DND-41 (cell line): ENCODE data around the gene RALGPS2.

Source experiments
- EZH2 ChIP-seq: IDR thresholded peaks from 3 replicates; pipeline ENCODE4 v1.6.1; 2012; ENCODE audit warnings: borderline replicate concordance, low read depth, mild to moderate bottlenecking, moderate library complexity, low read length, inconsistent platforms; ENCODE audit not compliant: severe bottlenecking
- TF ChIP-seq, protein P1 (sequence below): IDR thresholded peaks from 2 replicates; pipeline ENCODE4 v1.5.1; 2012; ENCODE audit warnings: borderline replicate concordance, low read length, moderate library complexity, mild to moderate bottlenecking; ENCODE audit not compliant: poor library complexity, severe bottlenecking; ENCODE audit errors: extremely low read depth

DNA sequence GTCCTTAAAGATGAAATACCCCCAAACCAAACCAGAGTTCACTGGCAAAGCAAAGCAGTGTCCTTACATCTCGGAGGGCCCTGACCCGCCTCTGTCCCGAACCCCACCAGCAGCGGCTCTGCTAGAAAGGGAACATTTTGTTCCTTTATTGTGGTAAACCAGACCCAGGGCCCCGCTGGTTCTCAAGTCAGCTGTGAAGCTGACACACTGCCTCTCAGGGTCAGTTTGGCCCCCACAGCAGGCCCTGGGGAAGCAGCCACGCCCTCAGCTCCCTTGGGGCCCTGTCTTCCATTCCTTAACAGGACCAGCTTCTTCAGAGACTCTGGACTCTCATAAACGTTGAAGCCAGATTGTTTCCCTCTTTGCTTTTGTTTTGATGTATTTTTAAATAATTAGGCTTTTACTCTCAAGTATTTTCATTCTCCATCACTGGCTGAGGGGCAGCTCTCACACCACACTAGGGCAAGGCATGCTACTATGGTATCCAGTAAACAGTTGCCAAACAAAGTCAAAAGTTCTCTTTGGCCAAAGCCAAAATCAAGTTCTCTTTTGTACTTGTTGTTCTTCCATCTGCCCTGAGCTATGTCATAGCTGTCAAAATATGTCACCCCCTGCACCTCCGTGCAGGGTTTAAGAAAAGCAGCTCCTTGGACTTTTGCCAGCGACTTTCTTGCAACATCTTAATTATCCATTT lies 207.0 kb downstream of the RALGPS2 start:
- TF ChIP-seq, protein P1, sequence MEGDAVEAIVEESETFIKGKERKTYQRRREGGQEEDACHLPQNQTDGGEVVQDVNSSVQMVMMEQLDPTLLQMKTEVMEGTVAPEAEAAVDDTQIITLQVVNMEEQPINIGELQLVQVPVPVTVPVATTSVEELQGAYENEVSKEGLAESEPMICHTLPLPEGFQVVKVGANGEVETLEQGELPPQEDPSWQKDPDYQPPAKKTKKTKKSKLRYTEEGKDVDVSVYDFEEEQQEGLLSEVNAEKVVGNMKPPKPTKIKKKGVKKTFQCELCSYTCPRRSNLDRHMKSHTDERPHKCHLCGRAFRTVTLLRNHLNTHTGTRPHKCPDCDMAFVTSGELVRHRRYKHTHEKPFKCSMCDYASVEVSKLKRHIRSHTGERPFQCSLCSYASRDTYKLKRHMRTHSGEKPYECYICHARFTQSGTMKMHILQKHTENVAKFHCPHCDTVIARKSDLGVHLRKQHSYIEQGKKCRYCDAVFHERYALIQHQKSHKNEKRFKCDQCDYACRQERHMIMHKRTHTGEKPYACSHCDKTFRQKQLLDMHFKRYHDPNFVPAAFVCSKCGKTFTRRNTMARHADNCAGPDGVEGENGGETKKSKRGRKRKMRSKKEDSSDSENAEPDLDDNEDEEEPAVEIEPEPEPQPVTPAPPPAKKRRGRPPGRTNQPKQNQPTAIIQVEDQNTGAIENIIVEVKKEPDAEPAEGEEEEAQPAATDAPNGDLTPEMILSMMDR = no peak
- no peak for TF ChIP-seq EZH2
